Endothelial cell of umbilical vein (primary cell): Measurements from ENCODE around the gene ASAP2. TPM values are rescaled to one million over a fixed set of nuclear protein-coding genes. Genes with fewer than 3 reads are reported as not detected.

Source experiments
- BruUV-seq: library from RNA; stranded (reverse); fragments of 400-500 nt; replicated peaks from 2 replicates; lab custom pipeline; 2021; lab: Mats Ljungman, UMichigan
- CTCF ChIA-PET: fragments of 300-600, 350-600 bp; sonication (Branson Sonifier 250); formaldehyde crosslinking; loops from one replicate; lab custom pipeline; 2021; ENCODE audit warnings: antibody characterized with exemption, inconsistent platforms; lab: Charles Lee
- POLR2A ChIA-PET: fragments of 300-600, 350-600 bp; sonication (Branson Sonifier 250); formaldehyde crosslinking; loops from one replicate; lab custom pipeline; 2021; ENCODE audit warnings: antibody characterized with exemption, inconsistent platforms; lab: Charles Lee
- DNase-seq: peaks from one replicate; pipeline ENCODE4 v3.0.0-alpha.2; 2011; ENCODE audit warnings: low read depth, low spot score
- FAIRE-seq: peaks from 2 replicates; lab custom pipeline; 2011; peaks lifted over from hg19 to GRCh38; lab: Jason Lieb, UNC
- H2AFZ ChIP-seq: 2 replicates; pipeline ENCODE4 v1.6.0; 2012; ENCODE audit warnings: low read depth, low read length, control low read depth, inconsistent platforms
- H3K27ac ChIP-seq: 2 replicates; pipeline ENCODE4 v1.5.1; 2011; ENCODE audit warnings: low read depth, mild to moderate bottlenecking, control low read depth, low read length, moderate library complexity; ENCODE audit not compliant: insufficient read depth
- H3K27me3 ChIP-seq, 2 experiments: 2 replicates each; pipeline versions ENCODE4 v1.6.0 to v1.6.1; 2011; ENCODE audit warnings: low read length in 2 of 2, mixed read lengths in 1 of 2; ENCODE audit not compliant: control insufficient read depth in 2 of 2, insufficient read depth in 2 of 2
- H3K36me3 ChIP-seq, 2 experiments: 2 replicates in 1 of 2; 3 replicates in 1 of 2; pipeline ENCODE4 v1.5.1; 2011; ENCODE audit warnings: low read length in 2 of 2, mild to moderate bottlenecking in 1 of 2, moderate library complexity in 1 of 2; ENCODE audit not compliant: control insufficient read depth in 2 of 2, insufficient read depth in 2 of 2; ENCODE audit errors: extremely low read depth in 1 of 2
- H3K4me1 ChIP-seq: 3 replicates; pipeline ENCODE4 v1.5.1; 2011; ENCODE audit warnings: mild to moderate bottlenecking, low read length; ENCODE audit not compliant: control insufficient read depth, insufficient read depth; ENCODE audit errors: extremely low read depth
- H3K4me2 ChIP-seq: 2 replicates; pipeline ENCODE4 v1.6.1; 2011; ENCODE audit warnings: low read length, control low read depth, mixed read lengths; ENCODE audit not compliant: insufficient read depth
- H3K4me3 ChIP-seq, 3 experiments: fragments of 200-600 bp in 1 of 3; sonication (generic), shearing (Covaris generic) in 1 of 3; replicated peaks in 1 of 3; 2 replicates each; pipeline ENCODE4 v1.5.1; 2011 to 2016; ENCODE audit warnings: control low read depth in 3 of 3, low read length in 3 of 3, mild to moderate bottlenecking in 2 of 3, inconsistent platforms in 1 of 3, low read depth in 1 of 3, moderate library complexity in 1 of 3; ENCODE audit not compliant: insufficient read depth in 1 of 3
- H3K79me2 ChIP-seq: 2 replicates; pipeline ENCODE4 v1.6.0; 2012; ENCODE audit warnings: low read length, inconsistent platforms; ENCODE audit not compliant: control insufficient read depth, insufficient read depth
- H3K9ac ChIP-seq: replicated peaks from 2 replicates; pipeline ENCODE3; 2011; ENCODE audit warnings: low read length, control low read depth; ENCODE audit not compliant: insufficient read depth; ENCODE audit errors: extremely low read depth
- H3K9me1 ChIP-seq: replicated peaks from 3 replicates; pipeline ENCODE4 v1.6.0; 2011; ENCODE audit warnings: mild to moderate bottlenecking, low read length; ENCODE audit not compliant: control insufficient read depth, insufficient read depth; ENCODE audit errors: extremely low read depth
- H3K9me3 ChIP-seq: replicated peaks from 2 replicates; pipeline ENCODE4 v1.5.1; 2012; ENCODE audit warnings: low read length, inconsistent platforms; ENCODE audit not compliant: control insufficient read depth, insufficient read depth
- H4K20me1 ChIP-seq: replicated peaks from 2 replicates; pipeline ENCODE3; 2011; ENCODE audit warnings: mild to moderate bottlenecking, low read length; ENCODE audit not compliant: control insufficient read depth, insufficient read depth; ENCODE audit errors: extremely low read depth
- EZH2 ChIP-seq: IDR thresholded peaks from 2 replicates; pipeline ENCODE4 v1.6.1; 2012; ENCODE audit warnings: borderline replicate concordance, low read depth, mild to moderate bottlenecking, moderate library complexity, low read length, inconsistent platforms; ENCODE audit not compliant: severe bottlenecking
- JUN ChIP-seq: IDR thresholded peaks from 2 replicates; pipeline ENCODE4 v1.6.1; 2011; ENCODE audit warnings: borderline replicate concordance, low read depth; ENCODE audit not compliant: insufficient read length, insufficient read depth
- MYC ChIP-seq: IDR thresholded peaks from one replicate; pipeline ENCODE4 v1.6.1; 2011; ENCODE audit warnings: mild to moderate bottlenecking, low read depth, low read length
- POLR2A ChIP-seq: IDR thresholded peaks from 2 replicates; pipeline ENCODE4 v1.6.1; 2012; ENCODE audit warnings: low read depth, mild to moderate bottlenecking, control low read depth, low read length
- POLR2AphosphoS5 ChIP-seq: IDR thresholded peaks from 2 replicates; pipeline ENCODE4 v1.6.1; 2012; ENCODE audit warnings: low read depth, mild to moderate bottlenecking, control low read depth, low read length, moderate library complexity; ENCODE audit not compliant: insufficient read depth
- dilution Hi-C: fragments of 300-500 bp; cut with MboI; formaldehyde crosslinking; loops from one replicate; pipeline ENCODE4 v1.15.0; 2019; ENCODE audit warnings: low sequenced_read_pairs; ENCODE audit not compliant: extremely low pct_ligation_motif_present
- intact Hi-C: fragments of 100-400 bp; cut with micrococcal nuclease; formaldehyde crosslinking; loops from one replicate; pipeline ENCODE4 v1.10.0; 2022
- polyA plus RNA-seq, 4 experiments: library from polyadenylated mRNA; depleted of rRNA in 3 of 4; stranded (reverse) in 3 of 4; unstranded in 1 of 4; fragments of >200 nt; gene quantifications; 2 replicates each; pipeline versions ENCODE4 v1.2.1 to v1.2.3, GENCODE V29; 2011 to 2012; ENCODE audit warnings: missing spikeins in 1 of 4
- total RNA-seq: library from RNA; stranded (reverse); gene quantifications from 2 replicates; pipeline ENCODE4 v1.2.3, GENCODE V29; 2021
- TF ChIP-seq, protein P1 (sequence below): IDR thresholded peaks from 2 replicates; pipeline ENCODE4 v1.6.1; 2011; ENCODE audit not compliant: insufficient read depth, insufficient read length

ASAP2 gene
- total and polyA plus RNA-seq, 2 donors (not counting 3 experiments of a cell fraction or from before 2014, with no cell fraction given): 31.1 to 79.2 TPM

DNA sequence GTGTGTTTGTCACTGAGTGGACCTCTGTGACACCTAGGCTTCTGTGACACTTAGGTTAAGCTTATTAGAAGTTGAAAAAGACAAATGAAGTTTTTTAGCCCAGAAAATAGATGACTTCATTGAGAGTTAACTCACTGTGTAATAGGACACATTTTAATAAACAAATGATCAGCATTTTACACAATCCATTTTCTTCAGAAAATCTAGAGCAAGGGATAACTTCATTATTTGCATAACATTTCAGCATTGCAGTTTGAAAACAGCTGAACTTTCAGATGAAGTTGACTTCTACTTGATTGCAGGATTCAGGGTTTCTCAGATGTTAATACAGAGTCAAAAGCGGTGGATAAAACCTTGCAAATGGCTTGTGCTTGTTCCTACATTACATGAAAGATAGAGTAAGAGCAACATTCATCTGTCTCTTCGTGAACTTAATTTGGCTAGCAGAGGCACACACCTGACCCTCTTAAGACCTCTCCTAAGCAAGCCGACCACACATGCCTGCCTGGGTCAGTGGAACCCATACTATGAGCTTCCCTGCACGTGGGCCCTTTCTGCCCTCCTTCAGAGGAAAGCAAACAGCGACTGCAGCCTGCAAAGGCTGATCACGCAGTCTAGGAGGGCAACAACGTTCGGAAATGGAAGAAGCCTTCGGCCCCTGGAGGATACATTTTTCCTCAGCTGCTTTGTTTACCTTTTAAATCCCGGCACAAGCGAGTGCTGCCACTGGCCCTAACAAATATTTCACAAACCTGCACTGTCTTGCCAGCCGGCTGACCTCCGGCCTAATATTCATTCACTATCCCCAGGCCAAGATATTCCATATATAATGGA, 200.1 kb downstream of the ASAP2 start:
- Histone ChIP-seq H3K79me2 (no peaks in the 10 kb centered on the region), H3K4me3 (no peak overlapping the region), H3K4me2 (no peak overlapping the region), H3K9me1 (no peaks in the 10 kb centered on the region), H4K20me1 (no peaks in the 10 kb centered on the region), H3K9me3 (no peaks in the 10 kb centered on the region), H2AFZ (no peak overlapping the region), H3K9ac (no peak overlapping the region), H3K27ac (no peak overlapping the region), H3K4me1 (no peaks in the 10 kb centered on the region), H3K27me3 (no peaks in the 10 kb centered on the region), H3K36me3 (peaks cover 18 to 24% of the 10 kb centered on the region in 2 experiments)
- ChIA-PET CTCF (no interaction called here), POLR2A (no interaction called here)
- FAIRE-seq (no peak), DNase-seq (no peak)
- intact Hi-C loops (no loop called here), dilution Hi-C loops (no loop called here)
- BruUV-seq: no TSS peak
- TF ChIP-seq POLR2AphosphoS5 (peak; percentile 6), POLR2A (no peak)

DNA sequence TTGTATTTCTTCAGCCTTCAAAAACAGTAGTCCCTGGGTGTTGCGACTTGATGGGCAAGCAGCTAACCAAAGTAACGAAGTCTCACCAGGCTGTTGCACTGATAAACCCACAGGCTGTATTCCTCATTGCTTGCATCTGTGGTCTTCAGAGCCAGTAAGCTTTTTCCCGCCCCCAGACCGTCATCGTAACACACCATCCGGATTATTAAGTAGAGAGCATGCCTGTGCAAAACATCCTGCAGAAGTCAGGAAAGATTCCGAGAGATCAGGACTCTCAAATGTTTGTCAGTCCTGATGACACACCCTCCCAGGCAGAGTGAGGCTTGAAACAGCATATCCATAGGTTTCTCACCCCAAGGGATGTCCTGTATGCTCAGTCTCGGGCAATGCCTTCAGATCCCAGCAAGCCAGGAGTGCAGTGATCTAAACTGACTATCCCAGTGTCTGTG, 200.8 kb downstream of the ASAP2 start:
- no peak overlapping the region for H2AFZ ChIP-seq
- no peak overlapping the region for H3K27ac ChIP-seq
- ChIA-PET POLR2A (no interaction called here), CTCF (no interaction called here)
- H3K4me2 ChIP-seq: no peak overlapping the region
- no peaks in the 10 kb centered on the region for H3K9me1 ChIP-seq
- H3K36me3 ChIP-seq: peaks cover 16 to 24% of the 10 kb centered on the region in 2 experiments
- H3K9me3 ChIP-seq: no peaks in the 10 kb centered on the region
- BruUV-seq: TSS peak; percentile 6
- no peaks in the 10 kb centered on the region for H3K79me2 ChIP-seq
- TF ChIP-seq JUN (no peak), MYC (no peak), POLR2A (no peak), EZH2 (no peak)
- TF ChIP-seq, protein P1, sequence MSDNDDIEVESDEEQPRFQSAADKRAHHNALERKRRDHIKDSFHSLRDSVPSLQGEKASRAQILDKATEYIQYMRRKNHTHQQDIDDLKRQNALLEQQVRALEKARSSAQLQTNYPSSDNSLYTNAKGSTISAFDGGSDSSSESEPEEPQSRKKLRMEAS: no peak
- no peak overlapping the region for H3K4me3 ChIP-seq
- no peak for FAIRE-seq
- no peak for DNase-seq
- no peaks in the 10 kb centered on the region for H4K20me1 ChIP-seq
- H3K4me1 ChIP-seq: no peaks in the 10 kb centered on the region
- no peak overlapping the region for H3K9ac ChIP-seq
- no peaks in the 10 kb centered on the region for H3K27me3 ChIP-seq
- intact Hi-C loops: no loop called here
- dilution Hi-C loops: no loop called here
